GM20000 (cell line): ENCODE results near the gene WDR27.
"Not testable (repeated sequence)": the region's sequence is repeated elsewhere in the genome, so short reads cannot be mapped to it uniquely, and the experiment has no call there.

ENCODE experiments used
- DNase-seq: peaks from one replicate; pipeline ENCODE4 v3.0.0; 2012; ENCODE audit warnings: low spot score
- CTCF ChIP-seq: IDR thresholded peaks from 2 replicates; pipeline ENCODE4 v1.5.1; 2012; ENCODE audit warnings: mild to moderate bottlenecking, control low read depth; ENCODE audit errors: extremely low read depth, missing control alignments

WDR27 gene

GRCh38 chr6:169622618-169623017 lies 79.2 kb downstream of the WDR27 start:
- no peak for TF ChIP-seq CTCF
- no peak for DNase-seq

GRCh38 chr6:169621311-169621710 lies 80.5 kb downstream of the WDR27 start:
- no peak for TF ChIP-seq CTCF
- no peak for DNase-seq

- DNase-seq: no peak
- no peak for TF ChIP-seq CTCF
These were observed 81.4 kb downstream of the WDR27 start for GRCh38 chr6:169620171-169621130.

GRCh38 chr6:169619650-169620049 lies 82.2 kb downstream of the WDR27 start:
- TF ChIP-seq CTCF: no peak
- no peak for DNase-seq

GRCh38 chr6:169618526-169619490 lies 83.0 kb downstream of the WDR27 start:
- no peak for DNase-seq
- no peak for TF ChIP-seq CTCF

- no peak for TF ChIP-seq CTCF
- DNase-seq: no peak
These were observed 84.3 kb downstream of the WDR27 start for GRCh38 chr6:169617562-169617961.

GRCh38 chr6:169608609-169609008 lies 93.2 kb downstream of the WDR27 start:
- DNase-seq: not testable (repeated sequence)
